IMR-90 (cell line): ENCODE results near the gene HELZ.

Experiments
- BHLHE40 ChIP-seq: fragments of 150-350 bp; IDR thresholded peaks from 2 replicates; pipeline ENCODE4 v1.6.1; 2016; ENCODE audit warnings: mild to moderate bottlenecking, low read depth, low read length
- CTCF ChIP-seq: conservative IDR thresholded peaks from 2 replicates; pipeline ENCODE4 v1.5.1; 2012; ENCODE audit warnings: mild to moderate bottlenecking, low read depth, low read length, improper control_type of control experiment
- FOS ChIP-seq: fragments of 150-350 bp; IDR thresholded peaks from 2 replicates; pipeline ENCODE4 v1.6.1; 2016; ENCODE audit warnings: low read depth, low read length
- MAZ ChIP-seq: IDR thresholded peaks from 2 replicates; pipeline ENCODE4 v1.6.1; 2012; ENCODE audit warnings: low read depth, mild to moderate bottlenecking, low read length, improper control_type of control experiment, moderate library complexity, borderline replicate concordance
- POLR2A ChIP-seq: IDR thresholded peaks from 2 replicates; pipeline ENCODE4 v1.6.1; 2012; ENCODE audit warnings: mild to moderate bottlenecking, low read depth, low read length
- RFX5 ChIP-seq: IDR thresholded peaks from 2 replicates; pipeline ENCODE4 v1.8.0; 2012; ENCODE audit warnings: low read depth, mild to moderate bottlenecking, low read length, moderate library complexity

DNA sequence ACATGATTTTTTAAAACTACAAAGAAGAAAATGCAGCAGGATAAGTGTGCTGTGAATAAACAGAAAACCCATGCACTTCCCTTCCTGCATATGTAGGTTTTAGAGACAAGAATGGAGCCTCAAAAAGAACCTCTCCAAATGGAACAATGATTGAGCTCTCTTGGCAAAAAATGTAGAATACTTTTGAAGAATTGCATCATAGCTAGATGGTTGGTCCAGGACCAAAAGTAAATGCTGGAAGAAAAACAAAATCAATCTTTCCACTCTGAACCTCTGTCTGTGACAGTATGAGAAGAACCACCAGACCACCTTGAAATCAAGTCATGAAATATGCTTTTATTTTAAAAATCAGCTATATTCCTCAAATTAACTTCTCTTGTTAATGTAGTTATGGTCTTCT, 17.5 kb downstream of the HELZ start:
- no peak for TF ChIP-seq MAZ
- no peak for TF ChIP-seq POLR2A
- no peak for TF ChIP-seq FOS
- TF ChIP-seq RFX5 = no peak
- TF ChIP-seq CTCF = no peak
- TF ChIP-seq BHLHE40 = no peak
